ENCODE data around the gene SLX4. TPM values are rescaled to one million over a fixed set of nuclear protein-coding genes. Genes with fewer than 3 reads are reported as not detected.

The SLX4 gene
- total RNA-seq, 1 donor from 2014 or later = 12.0 TPM

DNA sequence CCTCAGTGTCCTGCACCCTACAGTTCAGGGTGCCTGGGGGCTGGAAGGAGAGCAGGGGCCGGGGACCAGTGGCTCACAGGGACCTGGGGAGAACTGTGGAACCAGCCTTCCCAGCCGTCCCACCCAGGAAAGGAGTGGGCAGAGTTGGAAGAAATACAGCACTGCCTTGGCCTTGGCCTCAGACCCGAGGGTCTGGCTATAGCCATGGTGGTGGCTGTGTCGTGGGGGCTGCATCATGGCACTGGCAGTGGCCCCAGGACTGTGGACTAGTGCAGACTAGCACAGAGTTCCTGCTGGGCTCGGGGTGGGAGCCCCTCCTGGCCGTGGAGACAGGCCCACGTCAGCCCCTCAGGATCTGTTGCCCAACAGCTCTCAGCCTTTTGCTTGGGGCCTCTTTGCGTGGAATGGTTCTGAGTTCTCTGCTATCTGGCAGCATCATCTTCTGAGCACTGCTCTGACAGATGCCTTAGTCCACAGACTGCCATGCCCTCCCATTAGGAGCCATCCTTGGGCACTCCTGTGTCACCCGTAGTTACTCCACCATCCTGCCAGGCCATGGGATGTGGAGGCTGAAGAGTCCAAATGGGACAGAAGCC lies 30.5 kb upstream of the SLX4 start:
- peaks cover 6% of the 10 kb centered on the region for H3K9me3 Mint-ChIP-seq
- H3K27me3 Mint-ChIP-seq (ENCODE audit: low read depth) = no peaks in the 10 kb centered on the region
- H3K27ac Mint-ChIP-seq = no peak overlapping the region
- H3K4me1 Mint-ChIP-seq = peaks cover 38% of the 10 kb centered on the region
- peak in 1 of 2 experiments; percentile 31 for DNase-seq (ENCODE audit: low spot score in 2 of 2, unreplicated experiment in 2 of 2)
- no peak overlapping the region for H3K4me3 Mint-ChIP-seq
- TF ChIP-seq, protein P1, sequence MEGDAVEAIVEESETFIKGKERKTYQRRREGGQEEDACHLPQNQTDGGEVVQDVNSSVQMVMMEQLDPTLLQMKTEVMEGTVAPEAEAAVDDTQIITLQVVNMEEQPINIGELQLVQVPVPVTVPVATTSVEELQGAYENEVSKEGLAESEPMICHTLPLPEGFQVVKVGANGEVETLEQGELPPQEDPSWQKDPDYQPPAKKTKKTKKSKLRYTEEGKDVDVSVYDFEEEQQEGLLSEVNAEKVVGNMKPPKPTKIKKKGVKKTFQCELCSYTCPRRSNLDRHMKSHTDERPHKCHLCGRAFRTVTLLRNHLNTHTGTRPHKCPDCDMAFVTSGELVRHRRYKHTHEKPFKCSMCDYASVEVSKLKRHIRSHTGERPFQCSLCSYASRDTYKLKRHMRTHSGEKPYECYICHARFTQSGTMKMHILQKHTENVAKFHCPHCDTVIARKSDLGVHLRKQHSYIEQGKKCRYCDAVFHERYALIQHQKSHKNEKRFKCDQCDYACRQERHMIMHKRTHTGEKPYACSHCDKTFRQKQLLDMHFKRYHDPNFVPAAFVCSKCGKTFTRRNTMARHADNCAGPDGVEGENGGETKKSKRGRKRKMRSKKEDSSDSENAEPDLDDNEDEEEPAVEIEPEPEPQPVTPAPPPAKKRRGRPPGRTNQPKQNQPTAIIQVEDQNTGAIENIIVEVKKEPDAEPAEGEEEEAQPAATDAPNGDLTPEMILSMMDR (IDR thresholded peaks at IDR 0.05; ENCODE audit: unreplicated experiment) = no peak
- H3K36me3 Mint-ChIP-seq = peaks cover 9% of the 10 kb centered on the region

DNA sequence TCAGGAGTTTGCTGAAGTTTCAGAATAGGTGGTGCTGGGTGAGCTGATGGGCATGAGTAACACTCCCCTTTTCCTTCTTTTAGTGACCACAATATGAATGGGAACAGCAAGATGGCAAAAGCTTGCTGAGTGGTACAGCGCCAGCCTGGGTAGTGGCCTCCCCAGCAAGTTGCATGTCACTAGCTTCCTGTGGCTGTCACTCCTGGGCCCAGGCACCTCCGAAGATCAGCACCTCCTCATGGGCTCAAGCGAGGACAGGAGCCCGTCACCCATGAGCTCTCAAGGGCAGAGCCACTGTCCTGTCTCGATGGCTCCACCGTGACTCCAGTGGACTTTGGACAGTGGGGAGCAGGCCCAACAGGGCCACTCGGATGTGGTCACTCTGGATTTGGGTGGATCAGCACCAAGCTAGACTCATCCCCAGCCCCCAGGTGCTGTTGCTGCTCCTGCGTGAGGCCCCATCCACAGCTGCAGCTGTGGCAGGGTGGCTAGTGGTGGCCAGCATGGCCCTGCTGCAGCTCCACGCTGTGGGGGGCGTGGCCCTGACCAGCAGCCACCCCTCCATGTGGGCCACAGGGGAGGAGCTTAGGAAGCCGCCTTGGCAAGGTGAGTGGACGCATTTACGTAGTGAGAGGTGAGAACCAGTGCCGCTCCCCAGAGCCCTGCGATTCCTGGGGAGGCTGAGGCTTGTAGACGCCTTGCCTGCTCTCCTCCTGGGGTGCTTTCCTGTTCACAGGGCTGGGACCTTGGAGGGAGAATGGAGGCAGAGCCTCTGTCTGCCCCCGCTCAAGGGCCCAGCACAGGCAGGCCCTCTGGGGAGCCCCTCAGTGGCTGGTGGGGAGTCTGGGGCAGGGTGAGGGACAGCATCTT lies 29.5 kb upstream of the SLX4 start:
- peak in 1 of 2 experiments; percentile 37 for DNase-seq (ENCODE audit: low spot score in 2 of 2, unreplicated experiment in 2 of 2)
- no peak overlapping the region for H3K27ac Mint-ChIP-seq
- TF ChIP-seq, protein P1 (IDR thresholded peaks at IDR 0.05; ENCODE audit: unreplicated experiment) = no peak

DNA sequence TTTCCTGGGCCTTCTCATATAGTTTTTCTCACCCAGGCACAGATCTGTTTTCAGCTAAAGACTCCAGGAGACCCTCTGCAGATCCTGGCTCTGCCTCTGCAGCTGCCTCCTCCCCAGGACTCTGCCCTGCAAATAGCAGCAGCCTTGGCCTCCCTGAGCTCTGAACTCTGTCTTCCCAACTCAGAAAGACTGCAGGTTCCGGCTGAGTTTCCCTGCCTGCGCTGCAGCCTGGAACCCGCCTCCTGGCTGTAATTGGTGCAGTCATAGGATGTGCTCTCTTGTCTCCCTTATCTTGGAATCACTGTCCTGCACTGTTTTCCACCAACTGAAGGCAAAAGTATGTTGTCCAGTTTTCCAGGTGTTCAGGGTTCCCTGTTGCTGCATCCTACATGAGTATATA lies 28.8 kb upstream of the SLX4 start:
- Mint-ChIP-seq H3K9me3 (peaks cover 13% of the 10 kb centered on the region), H3K27me3 (ENCODE audit: low read depth) (no peaks in the 10 kb centered on the region), H3K36me3 (peaks cover 9% of the 10 kb centered on the region), H3K4me1 (peaks cover 30% of the 10 kb centered on the region), H3K27ac (peak overlapping the region; percentile 73), H3K4me3 (no peak overlapping the region)
- TF ChIP-seq, protein P1 (IDR thresholded peaks at IDR 0.05; ENCODE audit: unreplicated experiment) = no peak
- peak in 1 of 2 experiments; percentile 34 for DNase-seq (ENCODE audit: low spot score in 2 of 2, unreplicated experiment in 2 of 2)

More for the DNA sequence above, 29.5 kb upstream of the SLX4 start:
- Mint-ChIP-seq H3K27me3 (ENCODE audit: low read depth) (no peaks in the 10 kb centered on the region), H3K4me1 (peaks cover 35% of the 10 kb centered on the region), H3K9me3 (peaks cover 10% of the 10 kb centered on the region), H3K4me3 (no peak overlapping the region), H3K36me3 (peaks cover 9% of the 10 kb centered on the region)

DNA sequence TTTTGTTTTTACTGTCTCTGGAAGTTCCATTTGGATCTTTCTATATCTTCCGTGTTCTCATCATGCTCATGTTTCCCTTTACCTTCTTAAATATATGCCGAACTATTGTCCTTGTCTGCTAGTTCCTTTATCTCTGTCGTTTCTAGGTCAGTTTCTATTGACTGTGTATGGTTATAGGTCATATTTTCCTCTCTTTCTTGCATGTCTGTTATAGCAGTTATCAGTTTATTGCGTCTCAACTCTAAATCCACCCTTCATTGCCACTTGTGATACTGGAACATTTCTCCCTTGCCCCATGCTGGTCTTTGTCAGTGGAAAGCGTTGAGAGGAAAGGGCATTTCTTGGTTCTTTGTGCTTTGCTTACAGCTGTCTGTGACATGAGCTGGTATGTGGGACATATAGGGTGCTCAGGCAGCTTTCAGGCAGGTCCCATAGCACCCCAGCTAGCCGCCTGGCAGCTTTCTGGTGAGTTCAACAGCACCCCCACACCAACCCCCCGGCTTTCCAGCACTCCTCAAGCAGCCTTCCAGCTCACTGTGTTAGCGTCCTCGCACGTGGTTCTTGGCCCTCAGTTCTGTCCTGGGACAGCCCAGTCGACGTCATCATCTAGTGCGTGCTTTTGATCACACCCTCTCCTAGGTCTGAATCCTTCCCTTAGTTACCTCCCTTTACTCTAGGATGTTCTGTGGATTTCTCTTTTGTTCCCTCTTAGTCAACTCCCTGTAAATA lies 27.7 kb upstream of the SLX4 start:
- peak in 1 of 2 experiments; percentile 21 for DNase-seq (ENCODE audit: low spot score in 2 of 2, unreplicated experiment in 2 of 2)
- Mint-ChIP-seq H3K9me3 (peaks cover 13% of the 10 kb centered on the region), H3K4me1 (peaks cover 30% of the 10 kb centered on the region), H3K27ac (peak overlapping the region; percentile 73), H3K36me3 (peaks cover 9% of the 10 kb centered on the region), H3K4me3 (no peak overlapping the region), H3K27me3 (ENCODE audit: low read depth) (no peaks in the 10 kb centered on the region)
- TF ChIP-seq, protein P1 (IDR thresholded peaks at IDR 0.05; ENCODE audit: unreplicated experiment) = no peak

DNA sequence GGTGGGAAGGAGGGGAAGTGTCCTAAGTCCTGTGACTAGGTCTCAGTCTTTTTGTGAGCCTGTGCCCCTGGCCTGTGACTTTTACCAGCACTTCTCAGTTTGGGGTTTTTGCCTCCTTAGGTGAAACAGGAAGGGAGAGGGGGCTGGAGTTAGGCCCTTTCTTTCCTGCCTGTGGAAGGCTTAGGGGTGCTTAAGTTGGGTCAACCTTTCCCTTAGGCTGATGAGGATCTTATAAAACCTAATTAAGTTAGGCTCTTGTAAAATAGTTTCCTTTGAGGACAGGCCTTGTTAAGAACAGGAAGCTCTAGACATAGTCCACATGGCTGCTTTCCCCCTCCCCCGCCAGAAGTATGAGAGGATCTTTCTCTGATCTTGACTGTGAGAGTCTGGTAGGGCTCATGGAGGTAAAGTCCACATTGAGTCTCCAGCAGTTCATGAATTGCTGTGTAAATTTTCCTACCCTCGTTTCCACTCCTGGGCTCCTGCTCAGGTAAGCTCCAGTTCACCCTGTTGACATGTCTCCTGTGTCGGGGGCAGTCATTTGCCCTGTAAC lies 26.0 kb upstream of the SLX4 start:
- no peak overlapping the region for H3K4me3 Mint-ChIP-seq
- H3K9me3 Mint-ChIP-seq = peaks cover 13% of the 10 kb centered on the region
- peak overlapping the region; percentile 88 for H3K27ac Mint-ChIP-seq
- H3K4me1 Mint-ChIP-seq = peaks cover 23% of the 10 kb centered on the region
- peaks cover 9% of the 10 kb centered on the region for H3K36me3 Mint-ChIP-seq
- H3K27me3 Mint-ChIP-seq (ENCODE audit: low read depth) = no peaks in the 10 kb centered on the region
- TF ChIP-seq, protein P1 (IDR thresholded peaks at IDR 0.05; ENCODE audit: unreplicated experiment) = no peak
- peak in 1 of 2 experiments; percentile 37 for DNase-seq (ENCODE audit: low spot score in 2 of 2, unreplicated experiment in 2 of 2)

Data from mesothelial cell of epicardium (in vitro differentiated cells).